Neural progenitor cell (in vitro differentiated cells): ENCODE measurements around the gene ZNF385C. TPM values are rescaled to one million over a fixed set of nuclear protein-coding genes. Genes with fewer than 3 reads are reported as not detected.

Experiments used
- DNase-seq: peaks from one replicate; pipeline ENCODE4 v3.0.0-alpha.2; 2016; ENCODE audit warnings: low spot score
- H2AFZ ChIP-seq: fragments of 200-600 bp; sonication (generic); replicated peaks from 2 replicates; pipeline ENCODE4 v1.6.1; 2016; ENCODE audit warnings: antibody characterized with exemption
- H3F3A ChIP-seq: fragments of 200-600 bp; sonication (generic); 2 replicates; pipeline ENCODE4 v1.6.1; 2016; ENCODE audit warnings: antibody characterized with exemption, low read depth
- H3K27ac ChIP-seq: fragments of 200-600 bp; sonication (generic); 2 replicates; pipeline ENCODE4 v1.5.1; 2016; ENCODE audit warnings: mild to moderate bottlenecking
- H3K27me3 ChIP-seq: fragments of 200-600 bp; sonication (generic); 2 replicates; pipeline ENCODE4 v1.6.1; 2016; ENCODE audit warnings: mild to moderate bottlenecking, moderate library complexity
- H3K36me3 ChIP-seq: fragments of 200-600 bp; sonication (generic); 2 replicates; pipeline ENCODE4 v1.5.1; 2016
- H3K4me1 ChIP-seq: fragments of 200-600 bp; sonication (generic); 2 replicates; pipeline ENCODE4 v1.6.1; 2016; ENCODE audit warnings: mixed run types
- H3K4me2 ChIP-seq: fragments of 200-600 bp; sonication (generic); 2 replicates; pipeline ENCODE4 v1.6.1; 2016
- H3K4me3 ChIP-seq: fragments of 200-600 bp; sonication (generic); 2 replicates; pipeline ENCODE4 v1.5.1; 2016
- H3K79me2 ChIP-seq: fragments of 200-600 bp; sonication (generic); 2 replicates; pipeline ENCODE4 v1.6.1; 2016; ENCODE audit warnings: low read depth
- H3K9ac ChIP-seq: fragments of 200-600 bp; sonication (generic); 2 replicates; pipeline ENCODE4 v1.6.1; 2016
- H3K9me3 ChIP-seq: fragments of 200-600 bp; sonication (generic); 2 replicates; pipeline ENCODE4 v1.5.1; 2016; ENCODE audit warnings: low read depth
- H4K20me1 ChIP-seq: fragments of 200-600 bp; sonication (generic); 2 replicates; pipeline ENCODE4 v1.6.1; 2016; ENCODE audit warnings: low read depth
- H3K27ac Mint-ChIP-seq: 3 replicates; pipeline ENCODE4 v1.8.0; 2021; ENCODE audit warnings: mixed read lengths
- H3K27me3 Mint-ChIP-seq: 2 replicates; pipeline ENCODE4 v1.8.0; 2022; ENCODE audit warnings: low read depth, mild to moderate bottlenecking, inconsistent platforms, moderate library complexity, mixed read lengths; ENCODE audit not compliant: insufficient read depth
- H3K36me3 Mint-ChIP-seq: 3 replicates; pipeline ENCODE4 v1.8.0; 2021; ENCODE audit warnings: mixed read lengths
- H3K4me1 Mint-ChIP-seq: 3 replicates; pipeline ENCODE4 v1.8.0; 2021; ENCODE audit warnings: mixed read lengths
- H3K4me3 Mint-ChIP-seq: 3 replicates; pipeline ENCODE4 v1.8.0; 2021; ENCODE audit warnings: mild to moderate bottlenecking, moderate library complexity, mixed read lengths
- H3K9me3 Mint-ChIP-seq: 3 replicates; pipeline ENCODE4 v1.8.0; 2020; ENCODE audit warnings: mixed read lengths
- CTCF ChIP-seq: fragments of 200-600 bp; sonication (generic); IDR thresholded peaks from 2 replicates; pipeline ENCODE4 v1.5.1; 2017; ENCODE audit warnings: antibody characterized with exemption, mild to moderate bottlenecking
- EZH2 ChIP-seq: fragments of 200-600 bp; sonication (generic); IDR thresholded peaks from 2 replicates; pipeline ENCODE4 v1.6.1; 2017; ENCODE audit warnings: antibody characterized with exemption, mild to moderate bottlenecking, moderate library complexity
- EZH2phosphoT487 ChIP-seq: fragments of 200-600 bp; sonication (generic); IDR thresholded peaks from 2 replicates; pipeline ENCODE4 v1.6.1; 2017; ENCODE audit warnings: antibody characterized with exemption
- total RNA-seq: library from RNA; depleted of rRNA; stranded (reverse); fragments of >200 nt; gene quantifications from 2 replicates; pipeline ENCODE4 v1.2.3, GENCODE V29; 2015; ENCODE audit warnings: low replicate concordance

ZNF385C gene
- total RNA-seq, 1 donor from 2014 or later, result 5.0 TPM

GRCh38 chr17:42110301-42111264 lies 12.3 kb upstream of the ZNF385C start:
- no peak overlapping the region for H3K9ac ChIP-seq
- no peak overlapping the region for H3K4me3 ChIP-seq
- H3F3A ChIP-seq, result no peaks in the 10 kb centered on the region
- H3K27me3 ChIP-seq, result peaks cover 19% of the 10 kb centered on the region
- H3K27ac ChIP-seq, result no peak overlapping the region
- H3K4me2 ChIP-seq, result no peak overlapping the region
- H3K27ac Mint-ChIP-seq, result no peak overlapping the region
- H4K20me1 ChIP-seq, result no peaks in the 10 kb centered on the region
- H3K36me3 ChIP-seq, result no peaks in the 10 kb centered on the region
- peak overlapping the region; percentile 9 for H3K4me3 Mint-ChIP-seq
- peaks cover 17% of the 10 kb centered on the region for H3K4me1 Mint-ChIP-seq
- no peaks in the 10 kb centered on the region for H3K9me3 ChIP-seq
- DNase-seq, result no peak
- H3K4me1 ChIP-seq, result peaks cover 4% of the 10 kb centered on the region
- no peak overlapping the region for H2AFZ ChIP-seq
- H3K27me3 Mint-ChIP-seq, result peaks cover 10% of the 10 kb centered on the region
- H3K36me3 Mint-ChIP-seq, result peaks cover 2% of the 10 kb centered on the region
- H3K9me3 Mint-ChIP-seq, result no peaks in the 10 kb centered on the region
- no peaks in the 10 kb centered on the region for H3K79me2 ChIP-seq
- no peak for TF ChIP-seq EZH2
- no peak for TF ChIP-seq CTCF
- no peak for TF ChIP-seq EZH2phosphoT487

DNA sequence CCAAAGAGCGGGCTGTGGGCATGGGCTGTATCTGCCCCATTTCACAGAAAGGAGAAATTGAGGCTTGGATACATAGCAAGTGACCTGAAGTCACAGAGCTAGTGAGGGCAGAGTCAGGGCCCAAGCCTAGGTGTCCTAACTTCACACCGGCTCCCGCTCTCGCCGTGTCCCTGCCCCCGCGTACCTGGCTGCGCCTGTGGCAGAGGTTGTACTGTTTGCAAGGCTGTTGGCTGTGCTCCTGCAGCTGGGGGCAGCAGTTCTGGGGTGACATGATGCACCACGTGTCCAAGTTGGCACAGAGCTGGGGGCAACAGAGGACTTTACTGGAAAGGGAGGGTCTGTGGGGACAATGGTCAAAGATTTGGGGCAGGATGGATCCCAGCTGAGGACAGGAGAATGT lies 10.8 kb upstream of the ZNF385C start:
- Mint-ChIP-seq H3K27ac (no peak overlapping the region), H3K27me3 (peaks cover 12% of the 10 kb centered on the region)

More for the DNA sequence above, 10.8 kb upstream of the ZNF385C start:
- H3K4me2 ChIP-seq, result no peak overlapping the region
- no peak overlapping the region for H3K9ac ChIP-seq
- no peaks in the 10 kb centered on the region for H3K79me2 ChIP-seq
- no peaks in the 10 kb centered on the region for H3K36me3 ChIP-seq
- no peak overlapping the region for H3K4me3 ChIP-seq
- no peak overlapping the region for H2AFZ ChIP-seq
- H3K4me1 Mint-ChIP-seq, result peaks cover 17% of the 10 kb centered on the region
- H3K27ac ChIP-seq, result no peak overlapping the region
- no peak for TF ChIP-seq EZH2
- no peak for TF ChIP-seq CTCF
- TF ChIP-seq EZH2phosphoT487, result no peak
- DNase-seq, result no peak
- H3K9me3 Mint-ChIP-seq, result no peaks in the 10 kb centered on the region
- no peaks in the 10 kb centered on the region for H3F3A ChIP-seq
- H3K4me3 Mint-ChIP-seq, result peak overlapping the region; percentile 63
- peaks cover 4% of the 10 kb centered on the region for H3K4me1 ChIP-seq
- peaks cover 2% of the 10 kb centered on the region for H3K36me3 Mint-ChIP-seq
- peaks cover 20% of the 10 kb centered on the region for H3K27me3 ChIP-seq
- H4K20me1 ChIP-seq, result no peaks in the 10 kb centered on the region
- no peaks in the 10 kb centered on the region for H3K9me3 ChIP-seq
